Lower leg skin (tissue), 4 donors: ENCODE results near the gene SIK1. TPM values are rescaled to one million over a fixed set of nuclear protein-coding genes. Genes with fewer than 3 reads are reported as not detected.
"Not testable (repeated sequence)": the region's sequence is repeated elsewhere in the genome, so short reads cannot be mapped to it uniquely, and the experiment has no call there.

ENCODE experiments used
- DNase-seq, 2 donors: peaks; one replicate each; pipeline ENCODE4 v3.0.0-alpha.2; 2019; ENCODE audit warnings: low spot score in 2 of 2
- H3K4me3 ChIP-seq: fragments of 200-600 bp; sonication (generic); 2 replicates; pipeline ENCODE4 v1.5.1; 2017; ENCODE audit warnings: mild to moderate bottlenecking, low read depth; ENCODE audit not compliant: poor library complexity, severe bottlenecking
- POLR2A ChIP-seq, 2 donors: fragments of 450-650 bp; IDR thresholded peaks; one replicate each; pipeline ENCODE4 v1.6.1; 2016 to 2017; ENCODE audit warnings: antibody characterized with exemption in 2 of 2, mild to moderate bottlenecking in 1 of 2, moderate library complexity in 1 of 2
- WGBS, 2 donors: methylation state at CpG; one replicate each; pipeline ENCODE4 v1.1.5; 2018; 5-methylcytosine and 5-hydroxymethylcytosine counted together
- intact Hi-C: fragments of 100-400 bp; cut with DNase I; formaldehyde crosslinking; loops from one replicate; pipeline ENCODE4 v1.15.0; 2023; ENCODE audit warnings: low total_unique reads
- total RNA-seq, 4 donors: library from RNA; depleted of rRNA; stranded (reverse); fragments of >200 nt; gene quantifications; one replicate each; pipeline ENCODE4 v1.1.0, GENCODE V29; 2016
- TF ChIP-seq, protein P1 (sequence below), 3 donors: fragments of 450-650 bp; IDR thresholded peaks; one replicate each; pipeline ENCODE4 v1.5.1; 2016; ENCODE audit warnings: antibody characterized with exemption in 3 of 3, mild to moderate bottlenecking in 3 of 3, moderate library complexity in 2 of 3

The SIK1 gene
- total RNA-seq, 4 donors from 2014 or later: 22.1 to 190 (median 83.6) TPM

- WGBS, 2 donors: no CpG with 5 or more reads among the region's 27 CpGs
- H3K4me3 ChIP-seq, DNase-seq, intact Hi-C loops: not testable (repeated sequence)
Observed at GRCh38 chr21:43396788-43397438, 30.0 kb downstream of the SIK1 start.

DNA sequence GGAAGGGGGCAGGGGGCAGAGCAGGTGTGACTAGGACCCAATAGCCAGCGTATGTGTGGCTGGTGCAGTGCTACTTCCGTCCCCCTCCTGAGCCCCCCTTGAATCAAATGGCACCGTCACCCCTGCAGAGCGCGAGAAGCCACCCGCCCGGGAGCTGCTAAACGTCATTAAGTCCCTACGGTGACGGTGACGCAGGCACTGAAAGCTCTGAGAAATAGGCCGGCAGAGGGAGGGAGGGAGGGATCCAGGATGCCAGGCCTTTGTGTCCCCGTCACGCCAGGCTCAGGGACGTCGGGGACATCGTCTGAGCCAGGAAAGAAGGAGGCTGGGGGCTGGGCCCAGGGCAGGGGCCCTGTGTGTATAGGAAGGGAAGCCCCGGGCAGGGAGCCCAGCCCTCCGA is 43.6 kb downstream of the SIK1 start:
- intact Hi-C loops: not testable (repeated sequence)

GRCh38 chr21:43382902-43383301 is 44.0 kb downstream of the SIK1 start:
- intact Hi-C loops, DNase-seq, H3K4me3 ChIP-seq: not testable (repeated sequence)
- no CpG with 5 or more reads among the region's 10 CpGs for WGBS, 2 donors

More for the DNA sequence above, 43.6 kb downstream of the SIK1 start:
- no CpG with 5 or more reads among the region's 19 CpGs for WGBS, 2 donors
- not testable (repeated sequence) for DNase-seq, H3K4me3 ChIP-seq

- intact Hi-C loops, DNase-seq, H3K4me3 ChIP-seq: not testable (repeated sequence)
- no CpG with 5 or more reads among the region's 28 CpGs for WGBS, 2 donors
Observed at GRCh38 chr21:43380852-43381533, 45.9 kb downstream of the SIK1 start.

- intact Hi-C loops, DNase-seq, H3K4me3 ChIP-seq: not testable (repeated sequence)
- WGBS, 2 donors: no CpG with 5 or more reads among the region's 11 CpGs
Observed at GRCh38 chr21:43380337-43380736, 46.6 kb downstream of the SIK1 start.

- DNase-seq, intact Hi-C loops, H3K4me3 ChIP-seq: not testable (repeated sequence)
- WGBS, 2 donors: no CpG with 5 or more reads among the region's 16 CpGs
Observed at GRCh38 chr21:43379626-43380122, 47.3 kb downstream of the SIK1 start.

GRCh38 chr21:43376478-43376882 is 50.5 kb downstream of the SIK1 start:
- 58 to 66% methylated on average over 10 of the region's 10 CpGs for WGBS, 2 donors
- TF ChIP-seq POLR2A (IDR thresholded peaks at IDR 0.05): no peak
- TF ChIP-seq, protein P1, sequence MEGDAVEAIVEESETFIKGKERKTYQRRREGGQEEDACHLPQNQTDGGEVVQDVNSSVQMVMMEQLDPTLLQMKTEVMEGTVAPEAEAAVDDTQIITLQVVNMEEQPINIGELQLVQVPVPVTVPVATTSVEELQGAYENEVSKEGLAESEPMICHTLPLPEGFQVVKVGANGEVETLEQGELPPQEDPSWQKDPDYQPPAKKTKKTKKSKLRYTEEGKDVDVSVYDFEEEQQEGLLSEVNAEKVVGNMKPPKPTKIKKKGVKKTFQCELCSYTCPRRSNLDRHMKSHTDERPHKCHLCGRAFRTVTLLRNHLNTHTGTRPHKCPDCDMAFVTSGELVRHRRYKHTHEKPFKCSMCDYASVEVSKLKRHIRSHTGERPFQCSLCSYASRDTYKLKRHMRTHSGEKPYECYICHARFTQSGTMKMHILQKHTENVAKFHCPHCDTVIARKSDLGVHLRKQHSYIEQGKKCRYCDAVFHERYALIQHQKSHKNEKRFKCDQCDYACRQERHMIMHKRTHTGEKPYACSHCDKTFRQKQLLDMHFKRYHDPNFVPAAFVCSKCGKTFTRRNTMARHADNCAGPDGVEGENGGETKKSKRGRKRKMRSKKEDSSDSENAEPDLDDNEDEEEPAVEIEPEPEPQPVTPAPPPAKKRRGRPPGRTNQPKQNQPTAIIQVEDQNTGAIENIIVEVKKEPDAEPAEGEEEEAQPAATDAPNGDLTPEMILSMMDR (IDR thresholded peaks at IDR 0.05): no peak
- no peak overlapping the region for H3K4me3 ChIP-seq
- DNase-seq: peak in 1 of 2 donors; percentile 82
- intact Hi-C loops: no loop called here

DNA sequence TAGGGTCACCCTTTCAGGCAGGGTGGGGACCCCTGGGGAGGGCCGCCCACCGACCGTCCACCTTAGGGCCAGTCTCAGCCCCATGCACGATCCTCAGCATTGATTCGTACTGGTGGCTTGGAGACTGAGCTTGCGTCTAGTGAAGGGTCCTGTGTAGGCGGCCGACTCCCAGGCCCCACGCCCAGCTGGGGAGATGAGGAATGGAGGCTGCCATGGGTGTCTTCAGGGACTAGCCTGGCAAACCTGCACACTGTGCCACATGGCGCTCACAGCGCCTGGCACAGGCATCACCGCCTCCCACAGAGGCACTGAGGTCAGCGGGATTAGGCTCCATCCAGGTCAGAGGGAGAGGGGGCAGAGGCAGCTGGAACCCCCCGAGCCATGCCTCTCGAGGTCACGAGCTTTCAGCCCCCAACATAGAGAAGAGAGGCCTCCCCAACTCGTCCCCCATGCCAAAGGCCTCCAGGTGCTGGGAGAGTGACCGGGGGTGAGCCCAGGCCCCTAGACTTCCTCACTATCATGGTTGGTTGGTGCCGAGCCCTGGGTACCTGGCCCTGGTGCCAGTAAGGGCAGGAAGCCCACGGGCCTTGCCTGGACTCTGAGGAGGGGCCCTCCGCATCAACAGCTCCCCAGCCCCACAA is 51.0 kb downstream of the SIK1 start:
- intact Hi-C loops: no loop called here
- WGBS, 2 donors: 83 to 94% methylated on average over 17 to 19 of the region's 21 CpGs
- TF ChIP-seq, protein P1 (IDR thresholded peaks at IDR 0.05): no peak
- TF ChIP-seq POLR2A (IDR thresholded peaks at IDR 0.05): no peak
- DNase-seq: peak in 1 of 2 donors; percentile 80
- no peak overlapping the region for H3K4me3 ChIP-seq
